Tibial nerve (tissue), 4 donors: Measurements from ENCODE around the gene CCDC112. TPM values are rescaled to one million over a fixed set of nuclear protein-coding genes. Genes with fewer than 3 reads are reported as not detected.

Source experiments
- DNase-seq, 2 donors: peaks; one replicate each; pipeline ENCODE4 v3.0.0-alpha.2; 2019; ENCODE audit warnings: low spot score in 2 of 2
- H3K27ac ChIP-seq, 4 donors: fragments of 200-600 bp; sonication (generic) in 3 of 4; one replicate each; pipeline ENCODE4 v1.5.1; 2017 to 2019; ENCODE audit warnings: mild to moderate bottlenecking in 1 of 4
- H3K27me3 ChIP-seq, 2 donors: fragments of 200-600 bp; sonication (generic) in 1 of 2; one replicate each; pipeline versions ENCODE4 v1.5.1 to v1.6.0; 2017 to 2019
- H3K36me3 ChIP-seq, 3 donors: fragments of 200-600 bp; sonication (generic); one replicate each; pipeline ENCODE4 v1.5.1; 2018 to 2019
- H3K4me1 ChIP-seq, 4 donors: fragments of 200-600 bp; sonication (generic) in 3 of 4; one replicate each; pipeline ENCODE4 v1.5.1; 2017 to 2019
- H3K4me3 ChIP-seq, 4 donors: fragments of 200-600 bp; sonication (generic) in 3 of 4; one replicate each; pipeline ENCODE4 v1.5.1; 2017 to 2019; ENCODE audit warnings: mild to moderate bottlenecking in 1 of 4, moderate library complexity in 1 of 4
- H3K9me3 ChIP-seq, 4 donors: fragments of 200-600 bp; sonication (generic) in 3 of 4; one replicate each; pipeline ENCODE4 v1.5.1; 2017 to 2019
- EP300 ChIP-seq, 2 donors: sonication (generic); formaldehyde crosslinking; IDR thresholded peaks; one replicate each; pipeline ENCODE4 v1.6.1; 2017; ENCODE audit warnings: antibody characterized with exemption in 2 of 2, mild to moderate bottlenecking in 1 of 2
- POLR2A ChIP-seq, 2 donors: fragments of 450-650 bp; IDR thresholded peaks; one replicate each; pipeline ENCODE4 v1.6.1; 2017; ENCODE audit warnings: antibody characterized with exemption in 2 of 2, mild to moderate bottlenecking in 2 of 2, moderate library complexity in 2 of 2
- WGBS, 2 donors: methylation state at CpG; one replicate each; pipeline ENCODE4 v1.1.5; 2018; 5-methylcytosine and 5-hydroxymethylcytosine counted together
- total RNA-seq, 4 donors: library from RNA; depleted of rRNA; stranded (reverse); fragments of >200 nt; gene quantifications; one replicate each; pipeline ENCODE4 v1.1.0, GENCODE V29; 2016
- TF ChIP-seq, protein P1 (sequence below), 5 experiments: fragments of 200-600 bp in 3 of 5; fragments of 450-650 bp in 2 of 5; sonication (generic) in 3 of 5; IDR thresholded peaks; one replicate each; pipeline ENCODE4 v1.5.1; 2016 to 2019; ENCODE audit warnings: antibody characterized with exemption in 5 of 5, mild to moderate bottlenecking in 3 of 5, moderate library complexity in 2 of 5

The CCDC112 gene
- total RNA-seq, 4 donors from 2014 or later: 5.7 to 15.0 (median 13.8) TPM

DNA sequence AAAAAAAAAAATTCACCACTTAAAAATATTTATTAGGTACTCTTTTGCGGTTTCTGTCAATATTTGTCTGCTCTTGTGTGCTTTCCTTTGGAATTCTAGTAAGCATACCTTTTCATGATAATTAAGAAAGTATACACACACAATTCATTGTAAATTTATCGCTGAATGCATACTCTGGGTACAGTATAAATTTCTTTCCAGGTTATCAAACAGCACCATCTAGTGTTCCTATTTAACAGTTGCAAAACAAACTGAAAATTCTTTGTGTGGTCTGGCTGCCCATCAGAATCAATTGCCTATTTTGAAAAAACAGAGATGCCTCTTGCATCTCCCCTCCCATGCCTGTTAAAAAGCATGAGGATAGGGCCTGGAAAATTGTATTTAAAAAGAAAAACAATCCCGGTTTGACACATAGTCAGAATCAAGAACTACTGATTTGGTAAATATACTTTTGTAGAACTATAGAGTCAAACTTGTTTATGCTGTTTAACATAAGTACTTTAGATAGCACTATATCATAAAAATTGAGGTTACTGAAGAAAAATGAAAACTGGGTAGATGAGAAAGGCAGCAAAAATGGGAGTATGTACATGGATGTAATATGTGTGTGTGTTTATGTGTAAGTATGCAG is 50.0 kb downstream of the CCDC112 start:
- no peaks in the 10 kb centered on the region for H3K9me3 ChIP-seq
- no peak overlapping the region for H3K4me3 ChIP-seq
- TF ChIP-seq POLR2A (IDR thresholded peaks at IDR 0.05): no peak
- no peak for TF ChIP-seq EP300 (IDR thresholded peaks at IDR 0.05)
- TF ChIP-seq, protein P1, sequence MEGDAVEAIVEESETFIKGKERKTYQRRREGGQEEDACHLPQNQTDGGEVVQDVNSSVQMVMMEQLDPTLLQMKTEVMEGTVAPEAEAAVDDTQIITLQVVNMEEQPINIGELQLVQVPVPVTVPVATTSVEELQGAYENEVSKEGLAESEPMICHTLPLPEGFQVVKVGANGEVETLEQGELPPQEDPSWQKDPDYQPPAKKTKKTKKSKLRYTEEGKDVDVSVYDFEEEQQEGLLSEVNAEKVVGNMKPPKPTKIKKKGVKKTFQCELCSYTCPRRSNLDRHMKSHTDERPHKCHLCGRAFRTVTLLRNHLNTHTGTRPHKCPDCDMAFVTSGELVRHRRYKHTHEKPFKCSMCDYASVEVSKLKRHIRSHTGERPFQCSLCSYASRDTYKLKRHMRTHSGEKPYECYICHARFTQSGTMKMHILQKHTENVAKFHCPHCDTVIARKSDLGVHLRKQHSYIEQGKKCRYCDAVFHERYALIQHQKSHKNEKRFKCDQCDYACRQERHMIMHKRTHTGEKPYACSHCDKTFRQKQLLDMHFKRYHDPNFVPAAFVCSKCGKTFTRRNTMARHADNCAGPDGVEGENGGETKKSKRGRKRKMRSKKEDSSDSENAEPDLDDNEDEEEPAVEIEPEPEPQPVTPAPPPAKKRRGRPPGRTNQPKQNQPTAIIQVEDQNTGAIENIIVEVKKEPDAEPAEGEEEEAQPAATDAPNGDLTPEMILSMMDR (IDR thresholded peaks at IDR 0.05): peak; percentile 49 to 69 (median 65)
- H3K4me1 ChIP-seq: peaks cover 0 to 8% (median 0%) of the 10 kb centered on the region in 4 donors
- no peak overlapping the region for H3K27ac ChIP-seq
- 29 to 35% methylated on average over 3 of the region's 3 CpGs for WGBS, 2 donors
- no peak for DNase-seq
- peaks cover 0 to 4% (median 0%) of the 10 kb centered on the region in 3 donors for H3K36me3 ChIP-seq
- H3K27me3 ChIP-seq: no peaks in the 10 kb centered on the region

DNA sequence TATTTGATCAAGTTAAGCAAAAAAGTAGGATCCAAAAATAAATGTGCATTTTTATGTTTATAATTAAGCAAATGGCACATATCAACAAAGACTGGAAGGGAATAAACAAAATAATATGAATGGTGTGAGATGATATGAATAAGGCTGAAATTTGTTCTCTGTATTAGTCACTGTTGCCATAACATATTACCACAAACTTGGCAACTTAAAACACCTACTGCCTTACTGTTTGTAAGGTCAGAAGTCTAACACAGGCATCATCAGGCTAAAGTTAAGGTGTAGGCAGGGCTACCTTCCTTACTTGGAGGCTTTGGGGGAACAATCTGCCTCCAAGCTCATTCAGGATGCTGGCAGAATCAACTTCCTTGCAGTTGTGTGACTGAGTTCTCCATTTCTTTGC is 53.0 kb downstream of the CCDC112 start:
- Histone ChIP-seq H3K9me3 (no peaks in the 10 kb centered on the region), H3K4me1 (peaks cover 0 to 8% (median 0%) of the 10 kb centered on the region in 4 donors), H3K27ac (no peak overlapping the region), H3K4me3 (no peak overlapping the region), H3K27me3 (no peaks in the 10 kb centered on the region), H3K36me3 (peaks cover 0 to 28% (median 0%) of the 10 kb centered on the region in 3 donors)
- TF ChIP-seq, protein P1 (IDR thresholded peaks at IDR 0.05): no peak
- no peak for TF ChIP-seq POLR2A (IDR thresholded peaks at IDR 0.05)
- no peak for TF ChIP-seq EP300 (IDR thresholded peaks at IDR 0.05)
- no peak for DNase-seq

- Histone ChIP-seq H3K27me3 (no peaks in the 10 kb centered on the region), H3K4me1 (peaks cover 0 to 8% (median 0%) of the 10 kb centered on the region in 4 donors), H3K36me3 (peaks cover 0 to 32% (median 0%) of the 10 kb centered on the region in 3 donors), H3K27ac (no peak overlapping the region), H3K9me3 (no peaks in the 10 kb centered on the region), H3K4me3 (no peak overlapping the region)
- WGBS, 2 donors: 68 to 69% methylated on average over 4 of the region's 4 CpGs
- TF ChIP-seq, protein P1 (IDR thresholded peaks at IDR 0.05): no peak
- no peak for TF ChIP-seq POLR2A (IDR thresholded peaks at IDR 0.05)
- DNase-seq: no peak
Measured at GRCh38 chr5:115241881-115242642, 54.4 kb downstream of the CCDC112 start.

DNA sequence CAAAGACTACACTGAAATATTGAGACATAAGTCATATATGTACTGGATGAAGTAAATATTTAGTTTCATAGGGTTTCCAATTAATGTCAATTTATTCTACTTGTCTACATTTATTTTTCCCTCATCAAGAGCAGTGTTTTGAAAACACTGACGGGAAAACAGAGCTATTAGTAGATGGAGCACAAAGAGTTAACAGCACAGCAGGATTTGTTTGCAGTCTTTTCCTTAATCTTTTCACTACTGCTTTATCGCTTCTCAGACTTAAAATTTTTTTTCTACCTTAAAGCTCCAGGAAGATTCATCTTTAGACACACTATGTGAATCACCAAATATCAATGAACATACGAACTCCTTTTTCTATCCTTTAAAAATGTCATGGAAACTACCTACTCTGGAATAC is 59.4 kb downstream of the CCDC112 start:
- TF ChIP-seq POLR2A (IDR thresholded peaks at IDR 0.05) (no peak), EP300 (IDR thresholded peaks at IDR 0.05) (no peak)
- TF ChIP-seq, protein P1 (IDR thresholded peaks at IDR 0.05): no peak
- no peak overlapping the region for H3K27ac ChIP-seq
- H3K36me3 ChIP-seq: peaks cover 0 to 38% (median 4%) of the 10 kb centered on the region in 3 donors
- no peaks in the 10 kb centered on the region for H3K9me3 ChIP-seq
- no peaks in the 10 kb centered on the region for H3K27me3 ChIP-seq
- H3K4me3 ChIP-seq: no peak overlapping the region
- 85 to 92% methylated on average over 3 of the region's 3 CpGs for WGBS, 2 donors
- no peak for DNase-seq
- no peaks in the 10 kb centered on the region for H3K4me1 ChIP-seq

GRCh38 chr5:115236599-115236998 is 59.9 kb downstream of the CCDC112 start:
- 96% methylated on average over 2 of the region's 2 CpGs for WGBS, 2 donors
- DNase-seq: no peak
- no peaks in the 10 kb centered on the region for H3K4me1 ChIP-seq

More at GRCh38 chr5:115236599-115236998, 59.9 kb downstream of the CCDC112 start:
- no peak overlapping the region for H3K27ac ChIP-seq
- H3K27me3 ChIP-seq: no peaks in the 10 kb centered on the region
- no peak overlapping the region for H3K4me3 ChIP-seq
- H3K9me3 ChIP-seq: no peaks in the 10 kb centered on the region
- peaks cover 0 to 38% (median 4%) of the 10 kb centered on the region in 3 donors for H3K36me3 ChIP-seq
- TF ChIP-seq POLR2A (IDR thresholded peaks at IDR 0.05) (no peak), EP300 (IDR thresholded peaks at IDR 0.05) (no peak)
- TF ChIP-seq, protein P1 (IDR thresholded peaks at IDR 0.05): no peak
